ENCODE results near the gene ING5. TPM values are rescaled to one million over a fixed set of nuclear protein-coding genes. Genes with fewer than 3 reads are reported as not detected.
A peak's percentile ranks its signal among the peaks of the same experiment; 100 is the strongest.

ING5 gene
- total and polyA plus RNA-seq, 10 donors, result 18.2 to 51.1 (median 35.5) TPM

DNA sequence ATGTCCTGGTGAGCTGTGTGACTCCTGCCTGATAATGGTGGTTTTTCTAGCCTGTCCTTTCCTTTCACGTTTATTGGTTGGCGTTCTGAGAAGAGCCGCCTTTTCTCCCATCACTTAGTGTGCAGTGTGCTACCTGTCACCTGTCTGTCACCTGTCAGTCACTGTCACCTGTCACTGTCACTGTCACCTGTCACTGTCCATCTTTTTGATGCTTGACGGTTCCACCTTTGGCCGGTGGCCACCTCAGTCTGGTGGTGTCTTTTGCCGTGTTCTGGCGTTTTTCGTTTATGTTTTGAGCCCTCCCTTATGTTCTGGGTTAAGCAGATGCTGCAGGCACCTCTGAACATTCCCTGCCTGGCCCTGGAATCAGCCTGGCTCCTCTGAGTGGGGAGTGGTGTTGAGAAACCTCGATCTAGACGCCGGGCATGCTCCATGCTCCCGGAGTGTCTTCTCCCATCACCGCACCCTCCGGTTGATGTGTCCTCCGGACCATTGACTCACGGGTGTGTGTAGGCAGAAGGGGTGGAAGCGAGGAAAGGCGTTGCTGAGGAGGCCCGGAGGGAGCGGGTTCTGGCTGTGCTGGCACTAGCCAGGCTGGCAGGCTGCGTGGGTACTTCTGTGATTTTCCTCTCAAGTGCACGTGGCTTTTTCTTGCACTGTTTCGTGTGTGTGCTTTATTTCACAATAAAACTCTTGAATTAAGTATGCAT is 36.0 kb upstream of the ING5 start:
- no peaks in the 10 kb centered on the region for H3K27me3 ChIP-seq (replicated peaks in 1 of 7)
- no peak for DNase-seq
- no peak overlapping the region for H3K4me3 ChIP-seq
- no peaks in the 10 kb centered on the region for H3K9me3 ChIP-seq
- H3K36me3 ChIP-seq, result peaks cover 3 to 82% (median 55%) of the 10 kb centered on the region in 6 donors
- intact Hi-C loops (cut with DNase I; ENCODE audit: low total_unique reads), result no loop called here
- 89 to 93% (median 92%) methylated on average over 23 of the region's 23 CpGs for whole genome bisulfite sequencing, 5 donors
- no peaks in the 10 kb centered on the region for H3K4me1 ChIP-seq
- TF ChIP-seq POLR2AphosphoS5 (IDR thresholded peaks at IDR 0.05) (no peak), POLR2A (IDR thresholded peaks at IDR 0.05) (no peak)
- TF ChIP-seq, protein P1, sequence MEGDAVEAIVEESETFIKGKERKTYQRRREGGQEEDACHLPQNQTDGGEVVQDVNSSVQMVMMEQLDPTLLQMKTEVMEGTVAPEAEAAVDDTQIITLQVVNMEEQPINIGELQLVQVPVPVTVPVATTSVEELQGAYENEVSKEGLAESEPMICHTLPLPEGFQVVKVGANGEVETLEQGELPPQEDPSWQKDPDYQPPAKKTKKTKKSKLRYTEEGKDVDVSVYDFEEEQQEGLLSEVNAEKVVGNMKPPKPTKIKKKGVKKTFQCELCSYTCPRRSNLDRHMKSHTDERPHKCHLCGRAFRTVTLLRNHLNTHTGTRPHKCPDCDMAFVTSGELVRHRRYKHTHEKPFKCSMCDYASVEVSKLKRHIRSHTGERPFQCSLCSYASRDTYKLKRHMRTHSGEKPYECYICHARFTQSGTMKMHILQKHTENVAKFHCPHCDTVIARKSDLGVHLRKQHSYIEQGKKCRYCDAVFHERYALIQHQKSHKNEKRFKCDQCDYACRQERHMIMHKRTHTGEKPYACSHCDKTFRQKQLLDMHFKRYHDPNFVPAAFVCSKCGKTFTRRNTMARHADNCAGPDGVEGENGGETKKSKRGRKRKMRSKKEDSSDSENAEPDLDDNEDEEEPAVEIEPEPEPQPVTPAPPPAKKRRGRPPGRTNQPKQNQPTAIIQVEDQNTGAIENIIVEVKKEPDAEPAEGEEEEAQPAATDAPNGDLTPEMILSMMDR (IDR thresholded peaks at IDR 0.05 in 8 of 11, conservative IDR thresholded peaks at IDR 0.05 in 3 of 11), result no peak
- no peak overlapping the region for H3K27ac ChIP-seq

DNA sequence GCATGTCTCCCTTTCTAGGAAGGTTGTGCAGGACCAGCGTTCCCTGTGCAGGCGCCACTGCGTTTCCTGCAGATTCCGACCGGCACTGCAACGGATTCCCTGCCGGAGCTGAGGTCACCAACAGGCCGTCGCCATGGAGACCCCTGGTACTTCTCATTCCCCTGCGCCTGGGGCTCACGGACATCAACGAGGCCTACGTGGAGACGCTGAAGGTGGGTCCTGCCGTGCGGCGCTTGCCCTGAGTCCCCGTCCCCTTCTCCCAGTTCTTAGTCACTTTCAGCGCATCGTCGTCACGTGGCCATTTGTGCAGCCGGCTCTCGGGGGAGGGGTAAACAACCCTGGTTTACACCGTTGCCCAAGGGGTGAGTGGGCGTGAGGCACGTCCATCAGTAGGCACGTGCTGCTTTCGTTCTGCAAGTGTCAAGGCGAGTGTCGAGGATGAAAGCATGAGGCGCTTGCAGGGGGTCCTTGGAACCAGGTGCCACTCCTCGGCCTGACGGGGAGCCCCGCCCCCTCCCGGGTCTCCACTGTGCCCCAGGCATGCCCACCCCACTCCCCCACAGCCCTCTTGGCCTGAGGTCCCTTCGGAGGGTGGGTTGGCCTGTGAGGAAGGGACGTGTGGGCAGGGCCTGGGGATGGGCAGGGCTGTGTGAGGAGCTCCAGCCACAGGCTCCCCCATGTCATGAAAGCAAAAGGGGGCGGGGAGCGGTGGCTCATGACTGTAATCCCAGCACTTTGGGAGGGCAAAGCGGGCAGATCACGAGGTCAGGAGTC is 35.0 kb upstream of the ING5 start:
- WGBS, 5 donors, result 84 to 88% (median 88%) methylated on average over 35 to 42 of the region's 42 CpGs
- Histone ChIP-seq H3K36me3 (peaks cover 3 to 82% (median 55%) of the 10 kb centered on the region in 6 donors), H3K9me3 (no peaks in the 10 kb centered on the region), H3K27ac (no peak overlapping the region), H3K4me1 (no peaks in the 10 kb centered on the region), H3K27me3 (replicated peaks in 1 of 7) (no peaks in the 10 kb centered on the region), H3K4me3 (no peak overlapping the region)
- DNase-seq, result no peak
- intact Hi-C loops (cut with DNase I; ENCODE audit: low total_unique reads), result no loop called here
- TF ChIP-seq, protein P1 (IDR thresholded peaks at IDR 0.05 in 8 of 11, conservative IDR thresholded peaks at IDR 0.05 in 3 of 11), result no peak
- TF ChIP-seq POLR2A (IDR thresholded peaks at IDR 0.05) (no peak), POLR2AphosphoS5 (IDR thresholded peaks at IDR 0.05) (peak in 1 of 3 donors; percentile 28)

DNA sequence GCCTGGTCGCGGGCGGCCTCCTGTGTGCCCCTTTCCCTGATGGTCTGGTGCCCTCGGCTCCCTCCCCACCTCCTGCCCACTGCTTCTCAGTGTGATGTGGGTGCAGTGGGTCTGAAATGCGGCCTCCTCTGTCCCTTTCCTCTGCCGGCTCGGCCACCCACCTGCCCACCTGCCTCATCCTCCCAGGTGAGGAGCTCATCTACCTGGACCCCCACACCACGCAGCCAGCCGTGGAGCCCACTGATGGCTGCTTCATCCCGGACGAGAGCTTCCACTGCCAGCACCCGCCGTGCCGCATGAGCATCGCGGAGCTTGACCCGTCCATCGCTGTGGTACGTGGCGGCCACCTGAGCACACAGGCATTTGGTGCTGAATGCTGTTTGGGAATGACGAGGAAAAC is 33.5 kb upstream of the ING5 start:
- H3K36me3 ChIP-seq, result peaks cover 3 to 84% (median 67%) of the 10 kb centered on the region in 6 donors
- WGBS, 5 donors, result 95 to 97% (median 97%) methylated on average over 17 to 21 of the region's 21 CpGs
- H3K27ac ChIP-seq, result no peak overlapping the region
- H3K4me3 ChIP-seq, result no peak overlapping the region
- H3K9me3 ChIP-seq, result no peaks in the 10 kb centered on the region
- no peaks in the 10 kb centered on the region for H3K4me1 ChIP-seq
- H3K27me3 ChIP-seq (replicated peaks in 1 of 7), result no peaks in the 10 kb centered on the region
- no peak for TF ChIP-seq POLR2AphosphoS5 (IDR thresholded peaks at IDR 0.05)
- no peak for TF ChIP-seq POLR2A (IDR thresholded peaks at IDR 0.05)
- TF ChIP-seq, protein P1 (IDR thresholded peaks at IDR 0.05 in 8 of 11, conservative IDR thresholded peaks at IDR 0.05 in 3 of 11), result no peak
- intact Hi-C loops (cut with DNase I; ENCODE audit: low total_unique reads), result no loop called here
- no peak for DNase-seq

DNA sequence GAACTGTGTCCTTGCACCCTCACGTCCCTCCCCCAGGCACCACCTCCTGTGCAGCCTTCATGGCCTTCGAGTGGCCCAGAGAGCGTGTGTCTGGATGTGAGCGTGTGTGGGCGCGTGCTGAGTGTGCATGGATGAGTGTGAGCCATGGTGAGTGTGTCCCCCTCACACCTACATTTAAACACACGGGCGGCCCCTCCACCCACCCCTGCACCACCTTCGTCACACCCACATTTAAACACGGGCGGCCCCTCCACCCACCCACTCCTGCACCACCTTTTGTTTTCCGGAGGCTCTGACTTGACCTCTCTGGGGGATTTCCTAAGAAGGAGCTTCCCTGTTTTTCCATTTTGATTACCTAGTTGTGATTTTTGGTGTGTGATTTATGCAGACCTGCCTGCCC is 33.0 kb upstream of the ING5 start:
- no peaks in the 10 kb centered on the region for H3K4me1 ChIP-seq
- intact Hi-C loops (cut with DNase I; ENCODE audit: low total_unique reads), result no loop called here
- no peak for DNase-seq
- no peak overlapping the region for H3K27ac ChIP-seq
- H3K9me3 ChIP-seq, result no peaks in the 10 kb centered on the region
- WGBS, 5 donors, result 88 to 95% (median 91%) methylated on average over 12 of the region's 12 CpGs
- H3K4me3 ChIP-seq, result no peak overlapping the region
- no peaks in the 10 kb centered on the region for H3K27me3 ChIP-seq (replicated peaks in 1 of 7)
- H3K36me3 ChIP-seq, result peaks cover 3 to 86% (median 67%) of the 10 kb centered on the region in 6 donors
- TF ChIP-seq POLR2AphosphoS5 (IDR thresholded peaks at IDR 0.05), result peak in 1 of 3 donors; percentile 5
- TF ChIP-seq, protein P1 (IDR thresholded peaks at IDR 0.05 in 8 of 11, conservative IDR thresholded peaks at IDR 0.05 in 3 of 11), result no peak

Data from spleen (tissue), 11 donors.